Daoy (cell line): ENCODE results near the gene DRAM1. TPM values are rescaled to one million over a fixed set of nuclear protein-coding genes. Genes with fewer than 3 reads are reported as not detected.
A peak's percentile ranks its signal among the peaks of the same experiment; 100 is the strongest.
"Not testable (repeated sequence)": the region's sequence is repeated elsewhere in the genome, so short reads cannot be mapped to it uniquely, and the experiment has no call there.

Source experiments
- DNase-seq: peaks from one replicate; pipeline ENCODE4 v3.0.0-alpha.2; 2015; ENCODE audit warnings: low read depth
- total RNA-seq: library from RNA; depleted of rRNA; stranded (reverse); fragments of >200 nt; shearing (Covaris generic); gene quantifications from 2 replicates; pipeline ENCODE4 v1.2.3, GENCODE V29; 2014

DRAM1 gene
- total RNA-seq, 1 experiment from 2014 or later = 4.3 TPM

GRCh38 chr12:101859664-101860607, 17.4 kb upstream of the DRAM1 start:
- no peak for DNase-seq

- not testable (repeated sequence) for DNase-seq
These were observed 15.7 kb upstream of the DRAM1 start for GRCh38 chr12:101861688-101862087.

DNA sequence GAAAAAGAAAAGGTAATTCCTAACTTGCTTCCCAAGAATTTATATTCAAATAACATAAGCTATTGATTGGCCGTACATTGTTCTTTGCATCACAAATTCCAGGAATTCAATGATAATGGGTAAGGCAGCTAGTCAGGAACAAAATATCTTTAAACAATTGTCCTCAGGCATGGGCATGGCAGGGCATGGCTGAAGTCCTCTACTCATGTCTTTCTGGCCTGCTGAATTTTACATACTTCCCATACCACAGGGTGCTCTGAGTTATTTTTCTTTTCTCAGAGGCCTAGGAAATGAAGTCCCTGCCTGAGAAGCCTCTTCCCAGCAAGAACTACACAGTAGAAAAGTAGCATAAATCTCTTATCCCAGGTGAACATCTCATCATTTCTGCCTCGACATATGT, 15.1 kb upstream of the DRAM1 start:
- DNase-seq = no peak

- no peak for DNase-seq
These were observed 13.4 kb upstream of the DRAM1 start for GRCh38 chr12:101863981-101864380.

DNA sequence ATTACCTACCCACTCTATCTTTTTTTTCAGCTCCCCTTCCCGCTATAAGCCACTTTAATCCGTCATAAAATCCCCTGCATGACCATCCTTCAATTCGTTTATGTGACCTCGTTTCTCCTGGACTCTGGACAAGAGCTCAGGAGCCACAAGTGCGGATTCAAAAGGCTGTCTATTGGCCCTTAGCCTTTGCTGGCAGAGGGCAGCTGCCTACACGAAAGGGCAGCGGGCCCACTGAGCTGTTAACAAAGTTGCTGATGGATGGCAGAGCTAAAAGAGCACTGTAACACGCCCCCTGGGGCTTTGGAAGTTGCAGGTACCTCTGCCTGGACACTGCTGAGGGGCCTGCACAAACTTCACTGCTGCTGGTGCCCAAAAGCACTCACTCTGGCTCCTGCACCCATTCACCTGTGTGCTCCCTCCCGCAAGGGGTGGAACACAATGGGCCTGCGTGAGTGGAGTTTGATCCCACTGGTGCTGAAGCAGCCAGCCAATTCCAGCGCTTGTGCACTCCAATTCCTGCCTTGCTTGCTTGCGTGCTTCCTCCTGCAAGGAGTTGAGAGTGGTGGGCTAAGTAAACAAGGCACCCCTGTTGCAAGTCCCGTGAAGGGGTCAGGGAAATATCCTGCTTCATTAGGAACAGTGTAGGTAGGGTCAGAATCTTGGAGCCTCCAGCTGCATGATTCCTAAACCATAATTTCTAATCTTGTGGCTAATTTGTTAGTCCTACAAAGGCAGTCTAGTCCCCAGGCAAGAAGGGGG, 10.6 kb upstream of the DRAM1 start:
- DNase-seq = no peak

DNA sequence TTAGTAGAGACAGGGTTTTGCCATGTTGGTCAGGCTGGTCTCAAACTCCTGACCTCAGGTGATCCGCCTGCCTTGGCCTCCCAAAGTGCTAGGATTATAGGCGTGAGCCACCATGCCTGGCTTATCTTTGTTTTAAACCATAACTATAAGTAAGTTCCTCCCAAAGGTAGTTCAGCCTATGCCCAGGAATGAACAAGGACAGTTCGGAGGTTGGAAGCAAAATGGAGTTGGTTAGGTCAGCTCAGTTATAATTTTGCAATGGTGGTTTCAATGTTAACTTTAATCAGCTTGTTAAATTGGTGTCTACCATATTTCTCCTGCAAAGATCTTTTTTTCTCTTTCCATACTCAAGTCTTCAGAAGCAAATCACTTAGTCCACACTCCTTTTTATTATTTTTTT, 9.8 kb upstream of the DRAM1 start:
- not testable (repeated sequence) for DNase-seq

- no peak for DNase-seq
These were observed 6.5 kb upstream of the DRAM1 start for GRCh38 chr12:101870925-101871324.

DNA sequence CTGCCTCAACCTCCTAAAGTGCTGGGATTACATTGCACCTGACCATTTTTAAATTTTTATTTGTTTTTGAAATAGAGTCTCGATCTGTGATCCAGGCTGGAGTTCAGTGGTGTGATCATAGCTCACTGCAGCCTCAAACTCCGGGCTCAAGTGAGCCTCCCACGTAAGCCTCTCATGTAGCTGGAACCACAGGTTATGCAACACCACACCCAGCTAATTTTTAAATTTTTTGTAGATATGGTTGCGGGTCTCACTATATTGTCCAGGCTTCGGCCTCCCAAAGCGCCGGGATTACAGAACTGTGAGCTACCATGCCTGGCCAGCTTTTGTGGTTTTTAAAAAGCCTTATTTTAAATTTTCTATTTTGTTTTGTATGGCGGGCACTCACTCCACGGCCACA, 2.2 kb upstream of the DRAM1 start:
- no peak for DNase-seq

- no peak for DNase-seq
These were observed 989 bp upstream of the DRAM1 start for GRCh38 chr12:101876322-101876860.

DNA sequence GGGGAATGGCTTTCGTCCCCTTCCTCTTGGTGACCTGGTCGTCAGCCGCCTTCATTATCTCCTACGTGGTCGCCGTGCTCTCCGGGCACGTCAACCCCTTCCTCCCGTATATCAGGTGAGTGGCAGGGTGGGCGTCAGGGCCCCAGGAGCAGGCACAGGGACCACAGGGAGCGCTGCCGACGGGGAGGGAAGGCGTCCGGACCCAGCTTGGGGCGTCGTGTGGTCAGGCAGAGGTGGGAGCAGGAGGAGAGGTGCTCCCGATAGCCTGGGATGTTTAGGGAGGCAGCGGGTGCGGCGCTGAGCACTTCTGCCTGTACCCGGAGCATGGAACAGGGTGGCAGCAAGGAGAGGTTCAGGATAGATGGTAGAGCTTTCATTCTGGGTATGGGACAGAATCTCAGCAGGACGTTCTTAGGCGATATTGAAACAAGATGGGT, 444 bp downstream of the DRAM1 start:
- DNase-seq = peak; percentile 54

GRCh38 chr12:101878243-101878821, 952 bp downstream of the DRAM1 start:
- DNase-seq = no peak

GRCh38 chr12:101880769-101881168, 3.4 kb downstream of the DRAM1 start:
- DNase-seq = no peak

DNA sequence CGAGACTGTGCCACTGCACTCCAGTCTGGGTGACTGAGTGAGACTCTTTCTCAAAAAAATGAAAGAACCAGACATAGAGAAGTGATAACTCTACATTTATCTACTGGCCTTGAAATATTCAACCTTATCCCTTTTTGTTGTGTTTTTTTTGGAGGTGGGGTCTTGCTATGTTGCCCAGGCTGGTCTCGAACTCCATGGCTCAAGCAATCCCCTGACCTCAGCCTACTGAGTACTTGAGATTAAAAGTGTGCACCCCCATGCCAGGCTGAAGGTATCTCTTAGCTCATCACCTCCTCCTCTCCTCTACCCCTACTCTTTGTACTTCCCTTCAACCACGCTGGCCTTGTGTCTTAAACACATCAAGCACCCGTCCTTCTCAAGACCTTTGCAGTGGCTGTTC, 3.8 kb downstream of the DRAM1 start:
- DNase-seq = no peak

DNA sequence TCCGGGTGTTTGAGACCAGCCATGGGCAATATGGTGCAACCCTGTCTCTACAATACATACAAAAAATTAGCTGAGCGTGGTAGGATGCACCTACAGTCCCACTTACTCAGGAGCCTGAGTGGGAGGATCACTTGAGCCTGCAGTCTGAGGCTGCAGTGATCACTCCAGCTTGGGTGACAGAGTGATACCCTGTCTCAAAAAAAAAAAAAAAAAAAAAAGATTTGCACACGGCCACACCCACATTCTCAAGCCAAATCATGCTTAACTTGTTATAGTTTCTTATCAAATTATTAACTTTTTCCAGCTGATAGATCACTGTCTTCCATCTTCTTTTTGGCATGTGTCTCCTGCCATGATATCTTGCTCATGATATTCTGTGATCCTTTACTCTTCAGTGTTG, 6.8 kb downstream of the DRAM1 start:
- DNase-seq = no peak

DNA sequence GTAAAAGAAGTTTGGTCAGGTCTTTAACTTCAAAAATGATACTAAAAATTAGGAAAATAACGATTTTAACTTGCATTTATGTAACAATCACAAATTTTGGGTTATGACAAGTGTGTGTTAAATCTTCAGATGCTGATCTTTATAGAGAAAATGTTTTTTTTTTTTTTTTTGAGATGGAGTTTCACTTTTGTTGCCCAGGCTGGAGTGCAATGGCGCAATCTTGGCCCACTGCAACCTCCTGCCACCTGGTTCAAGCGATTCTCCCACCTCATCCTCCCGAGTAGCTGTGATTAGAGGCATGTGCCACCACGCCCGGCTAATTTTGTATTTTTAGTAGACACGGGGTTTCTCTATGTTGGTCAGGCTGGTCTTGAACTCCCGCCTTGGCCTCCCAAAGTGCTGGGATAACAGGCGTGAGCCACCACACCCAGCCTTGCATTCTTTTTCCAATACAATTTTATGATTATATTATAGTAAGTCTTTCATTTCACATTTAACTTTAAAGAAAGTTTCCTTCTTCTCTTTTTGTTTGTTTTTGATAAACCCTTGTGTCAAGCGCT, 7.5 kb downstream of the DRAM1 start:
- not testable (repeated sequence) for DNase-seq

- DNase-seq = no peak
These were observed 8.7 kb downstream of the DRAM1 start for GRCh38 chr12:101885912-101886561.

DNA sequence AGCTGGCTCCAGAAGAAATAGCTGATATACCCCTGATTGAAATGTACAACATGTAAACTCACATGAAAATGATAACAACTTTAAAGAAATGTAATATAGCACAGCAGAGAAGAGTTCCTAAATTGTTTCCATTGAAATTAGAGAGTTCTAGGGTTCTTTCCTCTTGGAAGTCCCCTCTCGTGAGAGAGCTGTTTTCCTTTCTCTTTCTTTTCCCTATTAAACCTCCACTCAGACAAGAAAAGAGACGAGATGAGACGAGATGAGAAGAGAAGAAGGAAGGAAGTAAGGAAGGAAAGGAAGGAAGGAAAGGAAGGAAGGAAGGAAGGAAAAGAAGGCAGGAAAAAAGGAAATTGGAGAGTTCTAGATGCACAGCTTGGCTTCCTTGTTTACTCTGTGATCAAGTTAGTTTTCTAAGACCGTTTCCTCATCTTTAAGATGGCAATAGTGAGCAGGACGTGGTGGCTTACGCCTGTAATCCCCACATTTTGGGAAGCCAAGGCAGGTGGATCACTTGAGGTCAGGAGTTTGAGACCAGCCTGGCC, 11.9 kb downstream of the DRAM1 start:
- DNase-seq = no peak

DNA sequence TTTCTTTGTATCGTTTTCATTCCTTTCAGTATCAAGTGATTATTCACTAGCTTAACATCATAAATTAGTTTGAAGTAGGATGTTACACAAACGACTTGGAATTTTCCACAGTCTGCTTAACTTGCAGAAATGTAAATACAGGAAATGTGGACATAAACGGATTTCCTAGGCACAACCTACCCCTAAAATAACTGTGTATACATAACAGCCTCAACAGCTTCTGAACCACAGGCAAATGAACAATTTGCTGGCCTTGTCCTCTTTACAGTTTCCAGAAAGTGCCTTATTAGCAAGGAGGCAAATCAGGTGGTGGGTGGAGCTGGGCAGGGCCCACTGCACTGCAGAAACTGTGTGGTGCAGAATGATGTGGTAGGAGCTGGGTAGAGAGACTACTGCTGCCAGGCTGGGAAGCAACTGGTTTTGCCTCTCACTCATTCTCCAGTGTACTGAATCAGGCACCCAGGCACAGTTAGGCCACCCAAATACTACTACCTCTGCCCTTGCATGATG, 14.1 kb downstream of the DRAM1 start:
- DNase-seq = peak; percentile 52

GRCh38 chr12:101892794-101893193, 15.4 kb downstream of the DRAM1 start:
- DNase-seq = no peak

GRCh38 chr12:101901777-101902176, 24.4 kb downstream of the DRAM1 start:
- no peak for DNase-seq

- no peak for DNase-seq
These were observed 25.3 kb downstream of the DRAM1 start for GRCh38 chr12:101902641-101903040.
